Astrocyte (in vitro differentiated cells and primary cell): ENCODE data around the gene ACOT7. TPM values are rescaled to one million over a fixed set of nuclear protein-coding genes. Genes with fewer than 3 reads are reported as not detected.

Source experiments
- DNase-seq: peaks from one replicate; pipeline ENCODE4 v3.0.0-alpha.2; 2010; ENCODE audit warnings: low read depth
- FAIRE-seq: peaks from 2 replicates; lab custom pipeline; 2011; peaks lifted over from hg19 to GRCh38; lab: Jason Lieb, UNC
- H2AFZ ChIP-seq: 2 replicates; pipeline ENCODE4 v1.6.0; 2012; ENCODE audit warnings: low read depth, low read length, inconsistent platforms
- H3K27ac ChIP-seq: 2 replicates; pipeline ENCODE4 v1.5.1; 2011; ENCODE audit warnings: low read depth, low read length, inconsistent platforms
- H3K27me3 ChIP-seq: 2 replicates; pipeline ENCODE4 v1.6.0; 2011; ENCODE audit warnings: low read length, inconsistent platforms; ENCODE audit not compliant: insufficient read depth
- H3K36me3 ChIP-seq: 2 replicates; pipeline ENCODE4 v1.5.1; 2011; ENCODE audit warnings: low read length, inconsistent platforms; ENCODE audit not compliant: insufficient read depth
- H3K4me1 ChIP-seq: 2 replicates; pipeline ENCODE4 v1.5.1; 2011; ENCODE audit warnings: low read length, inconsistent platforms; ENCODE audit not compliant: insufficient read depth
- H3K4me2 ChIP-seq: 2 replicates; pipeline ENCODE4 v1.6.0; 2012; ENCODE audit warnings: low read length, inconsistent platforms
- H3K4me3 ChIP-seq: 2 replicates; pipeline ENCODE4 v1.5.1; 2011; ENCODE audit warnings: low read depth, mild to moderate bottlenecking, low read length, inconsistent platforms; ENCODE audit not compliant: insufficient read depth
- H3K79me2 ChIP-seq: 2 replicates; pipeline ENCODE4 v1.6.0; 2012; ENCODE audit warnings: mild to moderate bottlenecking, low read length, inconsistent platforms; ENCODE audit not compliant: insufficient read depth
- H3K9ac ChIP-seq: 2 replicates; pipeline ENCODE4 v1.6.0; 2012; ENCODE audit warnings: mild to moderate bottlenecking, low read length, inconsistent platforms
- H3K9me3 ChIP-seq: 2 replicates; pipeline ENCODE4 v1.5.1; 2012; ENCODE audit warnings: low read depth, mild to moderate bottlenecking, low read length, inconsistent platforms; ENCODE audit not compliant: insufficient read depth
- H4K20me1 ChIP-seq: 2 replicates; pipeline ENCODE4 v1.6.0; 2012; ENCODE audit warnings: low read length, inconsistent platforms; ENCODE audit not compliant: insufficient read depth
- H3K27ac Mint-ChIP-seq: one replicate; pipeline ENCODE4 v1.8.0; 2021; ENCODE audit warnings: mild to moderate bottlenecking, mixed read lengths; ENCODE audit not compliant: unreplicated experiment
- H3K27me3 Mint-ChIP-seq: one replicate; pipeline ENCODE4 v1.8.0; 2021; ENCODE audit warnings: low read depth, mixed read lengths; ENCODE audit not compliant: unreplicated experiment
- H3K36me3 Mint-ChIP-seq: one replicate; pipeline ENCODE4 v1.8.0; 2021; ENCODE audit warnings: low read depth, mixed read lengths; ENCODE audit not compliant: unreplicated experiment
- H3K4me1 Mint-ChIP-seq: one replicate; pipeline ENCODE4 v1.8.0; 2021; ENCODE audit warnings: low read depth, mixed read lengths; ENCODE audit not compliant: unreplicated experiment
- H3K4me3 Mint-ChIP-seq: one replicate; pipeline ENCODE4 v1.8.0; 2021; ENCODE audit warnings: mild to moderate bottlenecking, moderate library complexity, mixed read lengths; ENCODE audit not compliant: unreplicated experiment
- H3K9me3 Mint-ChIP-seq: one replicate; pipeline ENCODE4 v1.8.0; 2021; ENCODE audit warnings: mild to moderate bottlenecking, mixed read lengths; ENCODE audit not compliant: unreplicated experiment
- CTCF ChIP-seq: IDR thresholded peaks from 2 replicates; pipeline ENCODE4 v1.5.1; 2011; ENCODE audit warnings: low read depth, mild to moderate bottlenecking, inconsistent platforms, low read length, moderate library complexity; ENCODE audit not compliant: insufficient read depth
- EZH2 ChIP-seq: IDR thresholded peaks from 2 replicates; pipeline ENCODE4 v1.6.1; 2012; ENCODE audit warnings: mild to moderate bottlenecking, low read length, inconsistent platforms; ENCODE audit not compliant: insufficient read depth
- total RNA-seq: library from RNA; stranded (reverse); gene quantifications from 2 replicates; pipeline ENCODE4 v1.2.1, GENCODE V29; 2021

ACOT7 gene
- total RNA-seq, 1 donor from 2014 or later, result 91.1 TPM

GRCh38 chr1:6384962-6385361 is 8.6 kb downstream of the ACOT7 start:
- Mint-ChIP-seq H3K4me3 (peak overlapping the region; percentile 71), H3K27me3 (no peaks in the 10 kb centered on the region), H3K9me3 (peaks cover under 1% of the 10 kb centered on the region), H3K36me3 (peaks cover 4% of the 10 kb centered on the region), H3K27ac (peak overlapping the region; percentile 86), H3K4me1 (peaks cover 9% of the 10 kb centered on the region)
- Histone ChIP-seq H3K27me3 (no peaks in the 10 kb centered on the region), H3K27ac (no peak overlapping the region), H3K79me2 (peaks cover 78% of the 10 kb centered on the region), H3K4me3 (peak overlapping the region; percentile 40), H3K9ac (peak overlapping the region; percentile 66), H3K4me2 (peak overlapping the region; percentile 84), H3K36me3 (no peaks in the 10 kb centered on the region), H3K9me3 (no peaks in the 10 kb centered on the region), H3K4me1 (peaks cover 20% of the 10 kb centered on the region), H2AFZ (peak overlapping the region; percentile 67), H4K20me1 (peaks cover 13% of the 10 kb centered on the region)
- TF ChIP-seq CTCF, result no peak
- TF ChIP-seq EZH2, result no peak
- DNase-seq (no peak), FAIRE-seq (no peak)

GRCh38 chr1:6384135-6384534 is 9.4 kb downstream of the ACOT7 start:
- FAIRE-seq, result no peak
- peaks cover 18% of the 10 kb centered on the region for H4K20me1 ChIP-seq
- H3K9ac ChIP-seq, result no peak overlapping the region
- Mint-ChIP-seq H3K9me3 (peaks cover 4% of the 10 kb centered on the region), H3K36me3 (peaks cover 7% of the 10 kb centered on the region), H3K27ac (no peak overlapping the region), H3K4me3 (no peak overlapping the region), H3K4me1 (peaks cover 9% of the 10 kb centered on the region), H3K27me3 (no peaks in the 10 kb centered on the region)
- H2AFZ ChIP-seq, result no peak overlapping the region
- H3K4me3 ChIP-seq, result no peak overlapping the region
- no peaks in the 10 kb centered on the region for H3K9me3 ChIP-seq
- no peaks in the 10 kb centered on the region for H3K36me3 ChIP-seq
- no peak overlapping the region for H3K27ac ChIP-seq
- DNase-seq, result no peak
- peaks cover 20% of the 10 kb centered on the region for H3K4me1 ChIP-seq
- no peak for TF ChIP-seq EZH2
- TF ChIP-seq CTCF, result no peak
- peaks cover 78% of the 10 kb centered on the region for H3K79me2 ChIP-seq
- H3K4me2 ChIP-seq, result peak overlapping the region; percentile 84
- H3K27me3 ChIP-seq, result no peaks in the 10 kb centered on the region

GRCh38 chr1:6380037-6380436 is 13.5 kb downstream of the ACOT7 start:
- Histone ChIP-seq H3K9me3 (no peaks in the 10 kb centered on the region), H3K4me1 (peaks cover 3% of the 10 kb centered on the region), H4K20me1 (peaks cover 30% of the 10 kb centered on the region), H3K36me3 (no peaks in the 10 kb centered on the region), H2AFZ (no peak overlapping the region), H3K4me3 (no peak overlapping the region), H3K9ac (no peak overlapping the region), H3K27me3 (no peaks in the 10 kb centered on the region), H3K27ac (no peak overlapping the region), H3K4me2 (no peak overlapping the region), H3K79me2 (peaks cover 79% of the 10 kb centered on the region)
- DNase-seq, result no peak
- TF ChIP-seq EZH2 (no peak), CTCF (no peak)
- Mint-ChIP-seq H3K4me1 (no peaks in the 10 kb centered on the region), H3K9me3 (peaks cover 4% of the 10 kb centered on the region), H3K4me3 (no peak overlapping the region), H3K27ac (no peak overlapping the region), H3K27me3 (no peaks in the 10 kb centered on the region), H3K36me3 (peaks cover 8% of the 10 kb centered on the region)
- no peak for FAIRE-seq
